Neural crest cell (in vitro differentiated cells): ENCODE data around the gene HIP1R. TPM values are rescaled to one million over a fixed set of nuclear protein-coding genes. Genes with fewer than 3 reads are reported as not detected.

Source experiments
- DNase-seq: peaks from one replicate; pipeline ENCODE4 v3.0.0; 2021; ENCODE audit warnings: low read depth, mixed read lengths, low spot score
- H3K27ac Mint-ChIP-seq: one replicate; pipeline ENCODE4 v1.8.0; 2021; ENCODE audit warnings: mild to moderate bottlenecking, mixed read lengths; ENCODE audit not compliant: unreplicated experiment
- H3K27me3 Mint-ChIP-seq: 2 replicates; pipeline ENCODE4 v1.8.0; 2021; ENCODE audit warnings: low read depth, mild to moderate bottlenecking, mixed read lengths
- H3K36me3 Mint-ChIP-seq: 2 replicates; pipeline ENCODE4 v1.8.0; 2021; ENCODE audit warnings: low read depth, mild to moderate bottlenecking, mixed read lengths
- H3K4me1 Mint-ChIP-seq: 2 replicates; pipeline ENCODE4 v1.8.0; 2021; ENCODE audit warnings: mixed read lengths
- H3K4me3 Mint-ChIP-seq: one replicate; pipeline ENCODE4 v1.8.0; 2021; ENCODE audit warnings: mild to moderate bottlenecking, mixed read lengths
- H3K9me3 Mint-ChIP-seq: 2 replicates; pipeline ENCODE4 v1.8.0; 2021; ENCODE audit warnings: mixed read lengths
- long read RNA-seq: library from polyadenylated mRNA; unstranded; transcript quantifications from one replicate; pipeline ENCODE4 v2.0.0, GENCODE V29; 2020
- total RNA-seq: library from RNA; stranded (reverse); gene quantifications from 2 replicates; pipeline ENCODE4 v1.2.1, GENCODE V29; 2021
- TF ChIP-seq, protein P1 (sequence below): fragments of 200-600 bp; sonication (generic); conservative IDR thresholded peaks from 2 replicates; pipeline ENCODE4 v1.5.0; 2021; ENCODE audit warnings: antibody characterized with exemption, mild to moderate bottlenecking

HIP1R gene, protein sequence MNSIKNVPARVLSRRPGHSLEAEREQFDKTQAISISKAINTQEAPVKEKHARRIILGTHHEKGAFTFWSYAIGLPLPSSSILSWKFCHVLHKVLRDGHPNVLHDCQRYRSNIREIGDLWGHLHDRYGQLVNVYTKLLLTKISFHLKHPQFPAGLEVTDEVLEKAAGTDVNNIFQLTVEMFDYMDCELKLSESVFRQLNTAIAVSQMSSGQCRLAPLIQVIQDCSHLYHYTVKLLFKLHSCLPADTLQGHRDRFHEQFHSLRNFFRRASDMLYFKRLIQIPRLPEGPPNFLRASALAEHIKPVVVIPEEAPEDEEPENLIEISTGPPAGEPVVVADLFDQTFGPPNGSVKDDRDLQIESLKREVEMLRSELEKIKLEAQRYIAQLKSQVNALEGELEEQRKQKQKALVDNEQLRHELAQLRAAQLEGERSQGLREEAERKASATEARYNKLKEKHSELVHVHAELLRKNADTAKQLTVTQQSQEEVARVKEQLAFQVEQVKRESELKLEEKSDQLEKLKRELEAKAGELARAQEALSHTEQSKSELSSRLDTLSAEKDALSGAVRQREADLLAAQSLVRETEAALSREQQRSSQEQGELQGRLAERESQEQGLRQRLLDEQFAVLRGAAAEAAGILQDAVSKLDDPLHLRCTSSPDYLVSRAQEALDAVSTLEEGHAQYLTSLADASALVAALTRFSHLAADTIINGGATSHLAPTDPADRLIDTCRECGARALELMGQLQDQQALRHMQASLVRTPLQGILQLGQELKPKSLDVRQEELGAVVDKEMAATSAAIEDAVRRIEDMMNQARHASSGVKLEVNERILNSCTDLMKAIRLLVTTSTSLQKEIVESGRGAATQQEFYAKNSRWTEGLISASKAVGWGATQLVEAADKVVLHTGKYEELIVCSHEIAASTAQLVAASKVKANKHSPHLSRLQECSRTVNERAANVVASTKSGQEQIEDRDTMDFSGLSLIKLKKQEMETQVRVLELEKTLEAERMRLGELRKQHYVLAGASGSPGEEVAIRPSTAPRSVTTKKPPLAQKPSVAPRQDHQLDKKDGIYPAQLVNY
- 20.7 and 23.2 TPM in 2 replicates for total RNA-seq
- long read RNA-seq, partial matches to known transcripts: 2 of 4 reads
- long read RNA-seq, other reads (novel, unspliced or antisense): 1 of 4 reads

DNA sequence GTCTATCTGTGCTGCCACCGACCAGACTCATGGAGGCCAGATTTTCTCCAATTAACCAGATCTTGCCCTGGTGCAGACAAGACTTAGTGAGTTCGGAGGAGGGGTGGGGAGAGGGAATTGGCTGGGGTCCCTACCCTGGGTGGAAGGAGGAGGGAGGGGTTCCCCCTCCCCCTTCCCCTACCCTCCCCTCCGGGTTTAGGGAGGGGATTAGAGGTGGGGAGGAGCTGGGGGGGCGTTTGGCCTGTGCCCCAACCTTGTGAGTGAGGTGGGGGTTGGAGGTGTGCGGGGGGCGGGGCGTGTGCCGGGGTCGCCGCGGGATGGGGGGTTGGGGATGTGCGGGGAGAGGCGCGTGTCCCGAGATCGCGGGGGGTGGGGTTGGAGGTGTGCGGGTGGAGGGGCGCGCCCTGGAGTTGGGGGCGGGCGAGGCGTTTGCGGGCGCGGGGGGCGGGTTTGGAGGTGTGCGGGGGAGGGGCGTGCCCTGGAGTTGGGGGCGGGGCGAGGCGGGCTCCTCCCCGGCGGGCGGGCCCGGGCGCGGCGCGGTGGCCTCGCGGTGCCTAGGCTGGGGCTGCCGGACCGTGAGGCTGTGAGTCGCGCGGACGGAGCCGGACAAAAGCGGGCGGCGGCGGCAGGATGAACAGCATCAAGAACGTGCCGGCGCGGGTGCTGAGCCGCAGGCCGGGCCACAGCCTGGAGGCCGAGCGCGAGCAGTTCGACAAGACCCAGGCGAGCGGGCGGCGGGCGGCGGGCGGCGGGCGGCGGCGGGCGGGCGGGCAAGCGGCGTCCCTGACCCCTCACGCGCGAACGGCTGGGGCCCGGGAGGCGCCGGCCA is at the start of gene HIP1R:
HIP1R (plus strand) TSS at position 537 of the 829 bp plus-strand sequence; CDS start at position 631, 94 bp downstream.
- TF ChIP-seq, protein P1, sequence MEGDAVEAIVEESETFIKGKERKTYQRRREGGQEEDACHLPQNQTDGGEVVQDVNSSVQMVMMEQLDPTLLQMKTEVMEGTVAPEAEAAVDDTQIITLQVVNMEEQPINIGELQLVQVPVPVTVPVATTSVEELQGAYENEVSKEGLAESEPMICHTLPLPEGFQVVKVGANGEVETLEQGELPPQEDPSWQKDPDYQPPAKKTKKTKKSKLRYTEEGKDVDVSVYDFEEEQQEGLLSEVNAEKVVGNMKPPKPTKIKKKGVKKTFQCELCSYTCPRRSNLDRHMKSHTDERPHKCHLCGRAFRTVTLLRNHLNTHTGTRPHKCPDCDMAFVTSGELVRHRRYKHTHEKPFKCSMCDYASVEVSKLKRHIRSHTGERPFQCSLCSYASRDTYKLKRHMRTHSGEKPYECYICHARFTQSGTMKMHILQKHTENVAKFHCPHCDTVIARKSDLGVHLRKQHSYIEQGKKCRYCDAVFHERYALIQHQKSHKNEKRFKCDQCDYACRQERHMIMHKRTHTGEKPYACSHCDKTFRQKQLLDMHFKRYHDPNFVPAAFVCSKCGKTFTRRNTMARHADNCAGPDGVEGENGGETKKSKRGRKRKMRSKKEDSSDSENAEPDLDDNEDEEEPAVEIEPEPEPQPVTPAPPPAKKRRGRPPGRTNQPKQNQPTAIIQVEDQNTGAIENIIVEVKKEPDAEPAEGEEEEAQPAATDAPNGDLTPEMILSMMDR: no peak
- Mint-ChIP-seq H3K9me3 (no peaks in the 10 kb centered on the region), H3K27ac (peak within 1 kb of the TSS; percentile 16), H3K4me1 (peaks cover 32% of the 10 kb centered on the region), H3K36me3 (no peaks in the 10 kb centered on the region), H3K4me3 (peak within 1 kb of the TSS; percentile 90), H3K27me3 (peaks cover 43% of the 10 kb centered on the region)
- DNase-seq: peak; percentile 34

GRCh38 chr12:122785503-122785902 is 49.8 kb upstream of the HIP1R start:
- no peaks in the 10 kb centered on the region for H3K27me3 Mint-ChIP-seq
- H3K9me3 Mint-ChIP-seq: no peaks in the 10 kb centered on the region
- H3K27ac Mint-ChIP-seq: no peak overlapping the region
- DNase-seq: no peak
- H3K36me3 Mint-ChIP-seq: peaks cover 2% of the 10 kb centered on the region
- TF ChIP-seq, protein P1: no peak
- H3K4me3 Mint-ChIP-seq: no peak overlapping the region
- H3K4me1 Mint-ChIP-seq: no peaks in the 10 kb centered on the region

- Mint-ChIP-seq H3K4me1 (no peaks in the 10 kb centered on the region), H3K27ac (no peak overlapping the region), H3K4me3 (no peak overlapping the region), H3K36me3 (no peaks in the 10 kb centered on the region), H3K9me3 (no peaks in the 10 kb centered on the region), H3K27me3 (no peaks in the 10 kb centered on the region)
- TF ChIP-seq, protein P1: no peak
- no peak for DNase-seq
Measured at GRCh38 chr12:122788387-122788786, 46.9 kb upstream of the HIP1R start.

GRCh38 chr12:122789637-122790036 is 45.6 kb upstream of the HIP1R start:
- TF ChIP-seq, protein P1: no peak
- Mint-ChIP-seq H3K9me3 (no peaks in the 10 kb centered on the region), H3K27me3 (no peaks in the 10 kb centered on the region), H3K4me3 (no peak overlapping the region), H3K36me3 (no peaks in the 10 kb centered on the region), H3K27ac (no peak overlapping the region), H3K4me1 (no peaks in the 10 kb centered on the region)
- DNase-seq: no peak
